HG02840 (cell line): Measurements from ENCODE around the gene PARP12.

Experiments used
- ATAC-seq: cut with Tn5 transposase; IDR thresholded peaks from one replicate; pipeline ENCODE4 v1.9.1; 2021; ENCODE audit warnings: mild to moderate bottlenecking, moderate library complexity, moderate number of reproducible peaks; ENCODE audit not compliant: unreplicated experiment, low FRiP score

Gene PARP12

GRCh38 chr7:140059273-140060242, 3.2 kb downstream of the PARP12 start:
- ATAC-seq, result no peak

DNA sequence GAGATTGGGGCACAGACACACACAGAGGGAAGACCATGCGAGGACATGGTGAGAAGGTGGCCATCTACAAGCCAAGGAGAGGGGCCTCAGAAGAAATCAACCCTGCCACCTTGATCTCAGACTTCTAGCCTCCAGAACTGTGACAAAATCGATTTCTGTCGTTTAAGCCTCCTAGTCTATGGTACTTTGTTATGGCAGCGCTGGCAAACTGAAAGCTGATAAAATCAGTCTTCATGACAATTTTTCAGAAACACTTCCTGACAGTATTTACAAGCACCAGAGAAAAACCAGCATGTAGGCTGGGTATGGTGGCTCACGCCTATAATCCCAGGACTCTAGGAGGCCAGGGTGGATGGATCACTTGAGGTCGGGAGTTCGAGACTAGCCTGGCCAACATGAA, 4.2 kb downstream of the PARP12 start:
- ATAC-seq, result no peak

GRCh38 chr7:140057143-140057535, 5.6 kb downstream of the PARP12 start:
- no peak for ATAC-seq

GRCh38 chr7:140056431-140057142, 6.2 kb downstream of the PARP12 start:
- ATAC-seq, result no peak

DNA sequence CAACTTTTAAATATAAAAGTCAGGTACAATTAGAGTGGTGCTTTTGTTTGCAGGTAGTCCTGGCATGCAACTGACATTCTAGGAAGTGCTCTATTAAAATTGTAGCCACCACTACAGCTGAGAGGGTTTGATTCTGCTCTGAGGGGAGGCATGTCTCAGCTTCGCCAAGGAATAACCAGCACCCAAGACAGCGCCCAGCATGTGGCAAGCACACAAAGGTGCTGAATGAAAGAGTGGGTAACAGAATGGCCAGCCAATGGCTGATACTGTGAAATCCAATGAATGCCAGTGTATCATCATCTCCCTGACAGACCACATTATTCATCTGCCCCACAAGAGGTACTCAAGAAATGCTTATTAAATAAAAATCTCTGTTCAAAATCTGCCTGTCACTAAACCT, 6.9 kb downstream of the PARP12 start:
- ATAC-seq, result no peak

- ATAC-seq, result no peak
These were observed 8.0 kb downstream of the PARP12 start for GRCh38 chr7:140054751-140055150.

- peak; percentile 91 for ATAC-seq
These were observed 8.8 kb downstream of the PARP12 start for GRCh38 chr7:140053812-140054539.

- ATAC-seq, result no peak
These were observed 10.9 kb downstream of the PARP12 start for GRCh38 chr7:140051820-140052219.

DNA sequence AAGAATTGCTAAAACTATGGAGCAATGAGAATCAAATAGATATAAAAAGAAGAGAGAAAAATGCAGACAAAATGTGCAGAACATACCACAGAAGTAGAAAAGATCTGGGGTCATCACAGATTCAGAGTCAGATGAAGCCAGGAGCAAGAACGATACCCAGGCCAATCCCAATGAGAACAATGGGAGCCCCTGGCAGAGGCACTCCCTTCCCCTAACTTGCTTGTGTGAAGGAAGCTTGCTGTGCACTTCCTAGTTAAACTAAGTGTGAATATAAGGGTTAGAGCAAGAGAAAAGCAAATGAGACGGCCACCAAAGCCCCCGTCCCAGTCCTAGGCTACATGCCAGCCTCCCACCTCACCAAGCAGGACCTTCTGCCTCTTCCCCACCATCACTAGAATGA, 12.7 kb downstream of the PARP12 start:
- ATAC-seq, result no peak

- ATAC-seq, result no peak
These were observed 13.3 kb downstream of the PARP12 start for GRCh38 chr7:140049339-140050024.

- no peak for ATAC-seq
These were observed 13.8 kb downstream of the PARP12 start for GRCh38 chr7:140048989-140049338.

- no peak for ATAC-seq
These were observed 14.6 kb downstream of the PARP12 start for GRCh38 chr7:140048138-140048537.

DNA sequence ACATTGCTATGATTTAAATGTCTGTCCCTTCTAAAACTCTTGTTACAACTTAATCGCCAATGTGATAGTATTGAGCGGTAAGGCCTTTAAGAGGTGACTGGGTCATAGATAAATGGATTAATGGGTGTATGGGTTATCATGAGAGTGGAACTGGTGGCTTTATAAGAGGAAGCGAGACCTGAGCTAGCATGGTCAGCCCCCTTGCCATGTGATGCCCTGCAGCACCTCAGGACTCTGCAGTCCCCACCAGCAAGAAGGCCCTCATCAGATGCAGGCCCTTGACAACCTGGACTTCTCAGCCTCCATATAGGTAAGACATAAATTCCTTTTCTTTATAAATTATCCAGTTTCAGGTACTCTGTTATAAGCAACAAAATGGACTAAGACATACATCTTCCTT, 15.6 kb downstream of the PARP12 start:
- no peak for ATAC-seq

DNA sequence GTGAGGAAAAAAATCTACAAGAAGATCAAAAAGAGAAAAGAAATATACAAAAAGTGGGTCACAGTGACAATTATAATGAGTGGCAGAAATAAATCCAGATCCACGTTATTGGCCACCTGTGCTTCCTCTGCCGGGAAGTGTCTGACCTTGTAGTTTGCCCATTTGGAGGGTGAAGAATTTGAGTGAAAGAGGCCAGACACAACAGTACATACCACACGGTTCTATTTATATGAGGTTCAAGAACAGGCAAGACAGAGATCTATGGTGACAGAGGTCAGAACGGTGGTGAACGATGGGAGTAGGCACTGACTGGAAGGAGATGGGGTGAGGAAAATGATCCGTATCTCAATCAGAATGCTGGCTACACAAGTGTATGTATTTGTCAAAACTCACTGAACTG, 17.1 kb downstream of the PARP12 start:
- ATAC-seq, result no peak

DNA sequence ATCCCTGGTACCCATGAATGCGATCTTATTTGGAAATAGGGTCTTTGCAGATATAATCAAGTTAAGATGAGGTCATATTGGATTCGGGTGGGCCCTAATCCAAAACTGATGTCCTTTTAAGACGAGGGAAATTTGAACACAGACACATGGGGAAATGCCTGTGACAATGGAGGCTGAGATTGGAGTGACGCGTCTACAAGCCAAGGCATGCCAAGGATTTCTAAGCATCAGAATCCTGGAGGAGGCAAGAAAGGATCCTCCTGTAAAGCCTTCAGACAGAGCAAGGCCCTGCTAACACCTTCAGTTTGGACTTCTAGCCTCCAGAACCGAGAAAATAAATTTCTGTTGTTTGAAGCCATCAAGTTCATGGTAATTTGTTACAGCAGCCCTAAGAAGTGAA, 18.5 kb downstream of the PARP12 start:
- no peak for ATAC-seq

DNA sequence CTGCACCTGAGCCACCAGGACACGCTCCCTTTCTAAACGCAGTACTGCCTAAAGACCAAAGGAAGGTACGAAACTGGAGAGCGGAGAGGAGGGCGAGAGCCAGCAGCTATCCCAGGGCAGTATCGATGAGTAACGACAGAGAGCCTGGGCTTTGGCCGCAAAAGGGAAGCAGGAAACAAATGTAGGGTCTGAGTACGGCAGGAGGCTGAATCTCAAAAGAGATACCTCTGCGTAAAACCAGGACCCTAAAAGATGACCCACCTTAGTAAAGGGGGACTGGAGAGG, 20.4 kb downstream of the PARP12 start:
- ATAC-seq, result no peak

DNA sequence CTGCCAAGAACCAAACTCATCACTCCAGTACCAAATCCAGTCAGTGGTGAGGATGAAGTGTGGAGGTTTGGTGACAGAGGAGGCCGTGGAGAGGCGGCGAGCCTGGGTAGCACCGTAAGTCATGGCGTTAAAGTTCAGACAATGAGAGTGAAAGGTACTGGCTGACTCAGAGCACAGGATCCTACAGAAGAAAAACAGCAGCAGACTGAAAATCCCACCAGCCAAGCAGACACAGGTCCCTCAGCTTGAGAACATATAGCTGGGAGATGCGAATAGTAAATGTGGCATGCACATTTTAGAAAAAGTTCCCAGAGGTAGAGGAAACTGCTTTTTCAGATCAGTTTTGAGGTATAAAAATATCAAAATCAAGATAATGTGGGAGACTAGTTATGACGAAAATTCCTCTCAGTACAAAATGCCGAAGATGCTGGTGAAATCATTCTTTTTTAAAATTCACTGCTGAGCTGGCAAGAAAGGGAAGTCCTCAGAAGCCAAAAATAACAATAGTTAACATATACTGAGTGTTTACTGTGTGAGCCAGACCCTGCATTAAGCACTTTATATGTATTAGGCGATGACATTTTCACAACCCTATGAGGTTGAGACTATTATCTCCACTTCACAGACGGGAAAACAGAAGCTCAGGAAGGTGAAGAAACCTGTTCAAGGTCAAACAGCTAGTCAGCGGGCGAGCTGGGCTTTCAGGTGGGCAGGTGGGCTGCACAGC, 20.9 kb downstream of the PARP12 start:
- no peak for ATAC-seq

- no peak for ATAC-seq
These were observed 22.9 kb downstream of the PARP12 start for GRCh38 chr7:140039896-140040295.

- no peak for ATAC-seq
These were observed 23.7 kb downstream of the PARP12 start for GRCh38 chr7:140039066-140039465.
